Thoracic aorta (tissue), 2 donors: ENCODE measurements around the gene PAGR1. TPM values are rescaled to one million over a fixed set of nuclear protein-coding genes. Genes with fewer than 3 reads are reported as not detected.
"Not testable (repeated sequence)": the region's sequence is repeated elsewhere in the genome, so short reads cannot be mapped to it uniquely, and the experiment has no call there.

Source experiments
- ATAC-seq: fragments of 150-250 bp; one replicate; pipeline ENCODE4 v1.8.0; 2017; ENCODE audit warnings: low read depth; ENCODE audit not compliant: insufficient number of reproducible peaks, low FRiP score
- DNase-seq: peaks from one replicate; pipeline ENCODE4 v3.0.0-alpha.2; 2020; ENCODE audit warnings: low spot score
- H3K27ac ChIP-seq, 2 donors: fragments of 200-600 bp; sonication (generic); 1 replicate in 1 of 2; 2 replicates in 1 of 2; pipeline ENCODE4 v1.5.1; 2016; ENCODE audit warnings: mild to moderate bottlenecking in 2 of 2, moderate library complexity in 2 of 2
- H3K27me3 ChIP-seq: fragments of 200-600 bp; sonication (generic); replicated peaks from 2 replicates; pipeline ENCODE4 v1.6.0; 2016; ENCODE audit warnings: mild to moderate bottlenecking; ENCODE audit not compliant: insufficient read depth
- H3K36me3 ChIP-seq: fragments of 200-600 bp; sonication (generic); one replicate; pipeline ENCODE4 v1.5.1; 2016
- H3K4me1 ChIP-seq, 2 donors: fragments of 200-600 bp; sonication (generic); 1 replicate in 1 of 2; 2 replicates in 1 of 2; pipeline versions ENCODE4 v1.5.1 to v1.6.0; 2016; ENCODE audit warnings: low read depth in 2 of 2, mild to moderate bottlenecking in 1 of 2; ENCODE audit not compliant: control insufficient read depth in 1 of 2
- H3K4me3 ChIP-seq: fragments of 200-600 bp; sonication (generic); 2 replicates; pipeline ENCODE4 v1.5.1; 2016; ENCODE audit warnings: mild to moderate bottlenecking
- H3K9me3 ChIP-seq: fragments of 200-600 bp; sonication (generic); 2 replicates; pipeline ENCODE4 v1.5.1; 2016
- CTCF ChIP-seq: fragments of 200-600 bp; sonication (generic); IDR thresholded peaks from one replicate; pipeline ENCODE4 v1.5.1; 2019; ENCODE audit warnings: antibody characterized with exemption
- total RNA-seq, 2 donors: library from RNA; depleted of rRNA; stranded (reverse); fragments of >200 nt; gene quantifications; one replicate each; pipeline versions ENCODE4 v1.1.0 to v1.2.3, GENCODE V29; 2016

PAGR1 gene
- total RNA-seq, 2 donors from 2014 or later, result 40.8 to 45.2 TPM

- ATAC-seq (no peak), DNase-seq (no peak)
- Histone ChIP-seq H3K4me1 (peaks cover 4 to 5% of the 10 kb centered on the region in 2 donors), H3K4me3 (no peak overlapping the region), H3K27ac (no peak overlapping the region), H3K36me3 (peaks cover 44% of the 10 kb centered on the region), H3K9me3 (no peaks in the 10 kb centered on the region), H3K27me3 (no peaks in the 10 kb centered on the region)
- no peak for TF ChIP-seq CTCF
Observed at GRCh38 chr16:29831490-29831889, 15.5 kb downstream of the PAGR1 start.

- not testable (repeated sequence) for H3K9me3 ChIP-seq, H3K27me3 ChIP-seq, H3K4me3 ChIP-seq, H3K4me1 ChIP-seq, ATAC-seq, DNase-seq, H3K27ac ChIP-seq
- H3K36me3 ChIP-seq, result peaks cover 58% of the 10 kb centered on the region
Observed at GRCh38 chr16:29833219-29833618, 17.3 kb downstream of the PAGR1 start.

- no peak for ATAC-seq
- no peak for TF ChIP-seq CTCF
- no peaks in the 10 kb centered on the region for H3K4me1 ChIP-seq
Observed at GRCh38 chr16:29834079-29834478, 18.1 kb downstream of the PAGR1 start.

GRCh38 chr16:29835926-29836325 lies 20.0 kb downstream of the PAGR1 start:
- Histone ChIP-seq H3K4me1 (no peaks in the 10 kb centered on the region), H3K4me3 (no peak overlapping the region), H3K36me3 (peaks cover 62% of the 10 kb centered on the region), H3K9me3 (no peaks in the 10 kb centered on the region), H3K27me3 (no peaks in the 10 kb centered on the region), H3K27ac (no peak overlapping the region)
- DNase-seq, result no peak
- no peak for ATAC-seq
- no peak for TF ChIP-seq CTCF

More at GRCh38 chr16:29834079-29834478, 18.1 kb downstream of the PAGR1 start:
- no peaks in the 10 kb centered on the region for H3K27me3 ChIP-seq
- no peak overlapping the region for H3K27ac ChIP-seq
- H3K4me3 ChIP-seq, result no peak overlapping the region
- peaks cover 58% of the 10 kb centered on the region for H3K36me3 ChIP-seq
- H3K9me3 ChIP-seq, result no peaks in the 10 kb centered on the region
- no peak for DNase-seq

GRCh38 chr16:29836623-29837022 lies 20.7 kb downstream of the PAGR1 start:
- H3K27ac ChIP-seq, result no peak overlapping the region
- no peaks in the 10 kb centered on the region for H3K9me3 ChIP-seq
- H3K36me3 ChIP-seq, result peaks cover 62% of the 10 kb centered on the region

More at GRCh38 chr16:29836623-29837022, 20.7 kb downstream of the PAGR1 start:
- no peak for TF ChIP-seq CTCF
- no peak for DNase-seq
- ATAC-seq, result no peak
- Histone ChIP-seq H3K27me3 (no peaks in the 10 kb centered on the region), H3K4me1 (no peaks in the 10 kb centered on the region), H3K4me3 (no peak overlapping the region)
